Activated CD4-positive, alpha-beta T cell treated with anti-CD3 and anti-CD28 coated beads for 4 hours (primary cell): Measurements from ENCODE around the gene PILRB.

Source experiments
- DNase-seq, 2 donors: peaks; one replicate each; pipeline ENCODE4 v3.0.0-alpha.2; 2020

Gene PILRB

GRCh38 chr7:100411101-100411500 is 53.2 kb downstream of the PILRB start:
- DNase-seq, result no peak

- no peak for DNase-seq
Observed at GRCh38 chr7:100413346-100413745, 55.4 kb downstream of the PILRB start.

GRCh38 chr7:100413889-100414288 is 56.0 kb downstream of the PILRB start:
- DNase-seq, result no peak

GRCh38 chr7:100415448-100415847 is 57.5 kb downstream of the PILRB start:
- DNase-seq, result no peak
